ENCODE data around the gene ADGRG6.

DNA sequence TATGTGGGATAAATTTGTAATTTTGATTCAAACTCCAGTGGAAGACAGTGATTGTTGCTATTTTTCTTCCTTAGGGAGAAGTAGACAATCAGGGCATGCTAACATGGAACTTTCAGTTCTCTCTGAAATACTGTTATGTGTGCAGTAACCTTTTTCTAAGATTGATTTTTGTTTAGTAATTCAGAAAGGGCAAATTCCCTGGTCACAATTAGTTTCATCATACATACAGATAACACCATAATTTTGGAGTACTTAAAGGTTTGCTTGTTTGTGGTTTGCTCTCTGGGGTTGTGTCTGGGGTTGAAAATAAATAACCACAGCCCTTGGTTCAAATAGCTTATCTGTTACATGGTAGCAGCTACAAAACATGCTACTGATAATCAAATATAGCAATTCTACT is 34.4 kb downstream of the ADGRG6 start:
- TF ChIP-seq CTCF (IDR thresholded peaks at IDR 0.05; ENCODE audit: low read depth, low read length, missing input control) (no peak), RXRA (IDR thresholded peaks at IDR 0.05) (peak; percentile 49 to 54), GABPA (IDR thresholded peaks at IDR 0.05 in 1 of 2, conservative IDR thresholded peaks at IDR 0.05 in 1 of 2) (no peak), YY1 (IDR thresholded peaks at IDR 0.05) (no peak), JUND (IDR thresholded peaks at IDR 0.05) (peak; percentile 7 to 8)
- TF ChIP-seq, protein P1, sequence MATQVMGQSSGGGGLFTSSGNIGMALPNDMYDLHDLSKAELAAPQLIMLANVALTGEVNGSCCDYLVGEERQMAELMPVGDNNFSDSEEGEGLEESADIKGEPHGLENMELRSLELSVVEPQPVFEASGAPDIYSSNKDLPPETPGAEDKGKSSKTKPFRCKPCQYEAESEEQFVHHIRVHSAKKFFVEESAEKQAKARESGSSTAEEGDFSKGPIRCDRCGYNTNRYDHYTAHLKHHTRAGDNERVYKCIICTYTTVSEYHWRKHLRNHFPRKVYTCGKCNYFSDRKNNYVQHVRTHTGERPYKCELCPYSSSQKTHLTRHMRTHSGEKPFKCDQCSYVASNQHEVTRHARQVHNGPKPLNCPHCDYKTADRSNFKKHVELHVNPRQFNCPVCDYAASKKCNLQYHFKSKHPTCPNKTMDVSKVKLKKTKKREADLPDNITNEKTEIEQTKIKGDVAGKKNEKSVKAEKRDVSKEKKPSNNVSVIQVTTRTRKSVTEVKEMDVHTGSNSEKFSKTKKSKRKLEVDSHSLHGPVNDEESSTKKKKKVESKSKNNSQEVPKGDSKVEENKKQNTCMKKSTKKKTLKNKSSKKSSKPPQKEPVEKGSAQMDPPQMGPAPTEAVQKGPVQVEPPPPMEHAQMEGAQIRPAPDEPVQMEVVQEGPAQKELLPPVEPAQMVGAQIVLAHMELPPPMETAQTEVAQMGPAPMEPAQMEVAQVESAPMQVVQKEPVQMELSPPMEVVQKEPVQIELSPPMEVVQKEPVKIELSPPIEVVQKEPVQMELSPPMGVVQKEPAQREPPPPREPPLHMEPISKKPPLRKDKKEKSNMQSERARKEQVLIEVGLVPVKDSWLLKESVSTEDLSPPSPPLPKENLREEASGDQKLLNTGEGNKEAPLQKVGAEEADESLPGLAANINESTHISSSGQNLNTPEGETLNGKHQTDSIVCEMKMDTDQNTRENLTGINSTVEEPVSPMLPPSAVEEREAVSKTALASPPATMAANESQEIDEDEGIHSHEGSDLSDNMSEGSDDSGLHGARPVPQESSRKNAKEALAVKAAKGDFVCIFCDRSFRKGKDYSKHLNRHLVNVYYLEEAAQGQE (IDR thresholded peaks at IDR 0.05) = no peak

All from liver (tissue), 3 donors.